Measurements from ENCODE around the gene DDN.

DNA sequence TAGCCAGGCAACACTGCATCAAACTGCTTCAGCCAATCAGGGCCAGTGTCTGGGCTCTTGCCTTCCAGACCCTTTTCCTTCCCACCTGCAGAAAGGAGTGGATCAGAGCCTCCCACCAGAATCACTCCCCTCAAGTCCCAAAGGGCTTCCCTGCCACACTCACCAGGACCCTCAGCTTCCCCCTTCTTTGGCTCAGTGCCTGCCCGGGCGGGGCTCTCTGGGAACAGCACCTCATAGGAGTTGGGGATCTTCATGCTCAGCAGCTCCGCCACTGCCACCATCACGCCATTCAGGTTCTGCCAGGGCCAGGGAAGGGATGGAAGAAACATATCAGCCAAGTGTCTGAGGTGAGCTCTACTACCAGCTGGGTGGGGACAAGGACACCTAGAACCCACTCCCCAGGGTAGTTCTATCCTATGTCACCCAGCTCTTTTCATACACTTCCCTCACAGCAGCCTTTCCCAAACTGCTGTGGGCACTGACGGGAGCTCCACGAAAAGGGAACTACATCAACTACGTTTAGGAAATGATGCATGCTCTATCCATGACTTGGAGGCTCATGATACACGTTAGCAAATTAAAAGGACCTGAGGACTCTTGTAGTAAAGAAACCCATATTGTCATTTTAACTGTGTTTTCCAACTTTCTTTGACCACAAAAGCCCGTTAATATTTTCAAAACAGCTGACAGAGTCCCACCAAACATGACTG, 28.8 kb upstream of the DDN start:
- TF ChIP-seq, protein P1, sequence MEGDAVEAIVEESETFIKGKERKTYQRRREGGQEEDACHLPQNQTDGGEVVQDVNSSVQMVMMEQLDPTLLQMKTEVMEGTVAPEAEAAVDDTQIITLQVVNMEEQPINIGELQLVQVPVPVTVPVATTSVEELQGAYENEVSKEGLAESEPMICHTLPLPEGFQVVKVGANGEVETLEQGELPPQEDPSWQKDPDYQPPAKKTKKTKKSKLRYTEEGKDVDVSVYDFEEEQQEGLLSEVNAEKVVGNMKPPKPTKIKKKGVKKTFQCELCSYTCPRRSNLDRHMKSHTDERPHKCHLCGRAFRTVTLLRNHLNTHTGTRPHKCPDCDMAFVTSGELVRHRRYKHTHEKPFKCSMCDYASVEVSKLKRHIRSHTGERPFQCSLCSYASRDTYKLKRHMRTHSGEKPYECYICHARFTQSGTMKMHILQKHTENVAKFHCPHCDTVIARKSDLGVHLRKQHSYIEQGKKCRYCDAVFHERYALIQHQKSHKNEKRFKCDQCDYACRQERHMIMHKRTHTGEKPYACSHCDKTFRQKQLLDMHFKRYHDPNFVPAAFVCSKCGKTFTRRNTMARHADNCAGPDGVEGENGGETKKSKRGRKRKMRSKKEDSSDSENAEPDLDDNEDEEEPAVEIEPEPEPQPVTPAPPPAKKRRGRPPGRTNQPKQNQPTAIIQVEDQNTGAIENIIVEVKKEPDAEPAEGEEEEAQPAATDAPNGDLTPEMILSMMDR (conservative IDR thresholded peaks at IDR 0.05): no peak
- TF ChIP-seq EZH2 (IDR thresholded peaks at IDR 0.05; ENCODE audit: low read depth): no peak

All from PC-9 (cell line).